Muscle layer of duodenum (tissue), 2 donors: ENCODE results near the gene CDK5R1.

Source experiments
- H3K27ac ChIP-seq: one replicate; pipeline ENCODE4 v1.7.0; 2013; ENCODE audit warnings: mild to moderate bottlenecking, low read length
- H3K27me3 ChIP-seq: one replicate; pipeline ENCODE4 v1.7.0; 2013; ENCODE audit warnings: low read depth, mild to moderate bottlenecking, control low read depth, low read length
- H3K36me3 ChIP-seq, 2 donors: one replicate each; pipeline ENCODE4 v1.7.0; 2013; ENCODE audit warnings: low read length in 2 of 2, control low read depth in 1 of 2, mild to moderate bottlenecking in 1 of 2; ENCODE audit not compliant: insufficient read depth in 2 of 2, control insufficient read depth in 1 of 2
- H3K4me1 ChIP-seq, 2 donors: one replicate each; pipeline ENCODE4 v1.7.0; 2013; ENCODE audit warnings: low read length in 2 of 2, mild to moderate bottlenecking in 2 of 2, control low read depth in 1 of 2, moderate library complexity in 1 of 2; ENCODE audit not compliant: insufficient read depth in 2 of 2, control insufficient read depth in 1 of 2
- H3K4me3 ChIP-seq, 2 donors: one replicate each; pipeline ENCODE4 v1.7.0; 2013; ENCODE audit warnings: low read length in 2 of 2, low read depth in 1 of 2, mild to moderate bottlenecking in 1 of 2
- H3K9me3 ChIP-seq, 2 donors: one replicate each; pipeline ENCODE4 v1.7.0; 2013; ENCODE audit warnings: low read length in 2 of 2, control low read depth in 1 of 2, mild to moderate bottlenecking in 1 of 2; ENCODE audit not compliant: control insufficient read depth in 1 of 2
- donor health status: healthy.

The CDK5R1 gene

DNA sequence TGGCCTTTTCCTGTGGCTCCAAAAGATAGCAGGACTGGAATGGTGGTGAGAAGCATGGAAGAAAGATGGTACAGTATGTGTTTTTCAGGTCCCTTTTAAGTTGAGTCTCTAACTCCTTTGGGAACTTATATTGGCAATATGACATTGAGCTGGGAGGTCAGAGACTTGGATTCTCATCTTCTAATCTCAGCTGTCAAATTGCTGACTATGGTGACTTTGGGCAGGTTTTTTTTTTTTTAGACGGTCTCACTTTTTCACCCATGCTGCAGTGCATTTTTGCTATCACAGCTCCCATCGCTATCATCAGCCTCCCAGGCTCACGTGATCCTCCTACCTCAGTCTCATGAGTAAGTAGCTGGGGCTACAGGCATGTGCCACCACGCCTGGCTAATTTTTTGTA lies 15.1 kb upstream of the CDK5R1 start:
- Histone ChIP-seq H3K9me3 (no peaks in the 10 kb centered on the region), H3K4me3 (no peak overlapping the region), H3K27me3 (no peaks in the 10 kb centered on the region), H3K36me3 (peaks cover 41 to 74% of the 10 kb centered on the region in 2 donors), H3K4me1 (no peaks in the 10 kb centered on the region), H3K27ac (no peak overlapping the region)

- Histone ChIP-seq H3K4me1 (no peaks in the 10 kb centered on the region), H3K9me3 (no peaks in the 10 kb centered on the region), H3K36me3 (peaks cover 60 to 87% of the 10 kb centered on the region in 2 donors), H3K27me3 (no peaks in the 10 kb centered on the region), H3K4me3 (no peak overlapping the region), H3K27ac (no peak overlapping the region)
Measured at GRCh38 chr17:32475258-32475657, 11.5 kb upstream of the CDK5R1 start.

GRCh38 chr17:32477220-32477619 lies 9.6 kb upstream of the CDK5R1 start:
- H3K36me3 ChIP-seq = peaks cover 75 to 89% of the 10 kb centered on the region in 2 donors
- no peak overlapping the region for H3K27ac ChIP-seq
- no peaks in the 10 kb centered on the region for H3K27me3 ChIP-seq

GRCh38 chr17:32479074-32479617 lies 7.6 kb upstream of the CDK5R1 start:
- peaks cover 75 to 80% of the 10 kb centered on the region in 2 donors for H3K36me3 ChIP-seq
- no peak overlapping the region for H3K27ac ChIP-seq
- no peak overlapping the region for H3K4me3 ChIP-seq
- peaks cover 0 to 14% of the 10 kb centered on the region in 2 donors for H3K4me1 ChIP-seq
- H3K9me3 ChIP-seq = no peaks in the 10 kb centered on the region
- H3K27me3 ChIP-seq = no peaks in the 10 kb centered on the region

More at GRCh38 chr17:32477220-32477619, 9.6 kb upstream of the CDK5R1 start:
- Histone ChIP-seq H3K9me3 (no peaks in the 10 kb centered on the region), H3K4me3 (no peak overlapping the region), H3K4me1 (no peaks in the 10 kb centered on the region)

DNA sequence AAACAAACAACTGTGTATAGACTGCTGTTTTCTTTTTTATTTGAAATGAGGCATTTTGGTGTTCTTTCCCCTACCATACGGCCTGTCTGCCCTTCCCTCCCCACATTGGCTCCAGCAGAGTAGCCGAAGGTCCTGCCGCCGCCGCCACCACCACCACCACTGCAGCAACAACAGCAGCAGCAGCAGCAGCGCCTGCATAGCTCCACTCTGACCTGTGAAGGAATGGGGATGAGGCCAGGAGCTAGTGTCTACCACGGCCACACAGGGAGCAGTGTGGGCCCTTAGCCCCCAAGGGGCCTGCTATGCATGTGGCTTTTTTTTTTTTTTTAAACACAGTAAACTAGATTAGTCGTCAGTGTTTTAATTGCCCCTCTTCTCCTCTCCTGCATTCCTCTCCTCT lies 5.6 kb upstream of the CDK5R1 start:
- Histone ChIP-seq H3K4me3 (no peak overlapping the region), H3K27me3 (no peaks in the 10 kb centered on the region), H3K36me3 (peaks cover 60% of the 10 kb centered on the region in 2 donors), H3K27ac (no peak overlapping the region), H3K9me3 (no peaks in the 10 kb centered on the region), H3K4me1 (peaks cover 0 to 21% of the 10 kb centered on the region in 2 donors)

GRCh38 chr17:32482568-32483320 lies 4.0 kb upstream of the CDK5R1 start:
- Histone ChIP-seq H3K27ac (no peak overlapping the region), H3K4me3 (no peak overlapping the region), H3K27me3 (no peaks in the 10 kb centered on the region), H3K4me1 (peaks cover 0 to 26% of the 10 kb centered on the region in 2 donors), H3K36me3 (peaks cover 45 to 46% of the 10 kb centered on the region in 2 donors), H3K9me3 (no peaks in the 10 kb centered on the region)

DNA sequence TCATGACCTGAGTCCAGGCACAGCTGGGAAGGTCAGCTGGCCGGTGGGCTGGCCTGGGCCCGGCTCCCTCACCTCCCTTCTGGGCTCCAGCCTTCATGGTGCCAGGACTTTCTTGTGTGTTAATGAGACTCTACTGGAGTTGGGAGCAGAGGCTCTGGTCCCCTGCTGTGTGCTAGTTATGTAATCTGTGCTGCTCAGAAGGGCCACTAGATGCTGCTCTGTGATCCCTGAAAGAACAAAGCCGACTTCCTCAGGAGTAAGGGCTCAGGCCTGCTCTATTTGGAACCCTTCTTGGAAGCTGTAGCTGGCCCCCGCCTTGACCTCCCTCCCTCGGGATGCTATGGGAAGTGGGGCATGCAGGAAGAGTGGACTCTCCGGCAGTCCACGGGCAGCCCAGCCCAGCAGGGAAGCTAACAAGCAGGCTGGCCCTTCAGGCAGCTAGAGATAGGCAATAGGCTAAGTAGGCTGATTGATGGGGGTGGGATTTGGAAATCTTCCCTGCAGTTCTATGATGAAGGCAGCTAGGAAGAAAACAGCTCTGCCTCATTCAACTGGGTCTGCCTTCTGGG lies 3.3 kb upstream of the CDK5R1 start:
- Histone ChIP-seq H3K9me3 (no peaks in the 10 kb centered on the region), H3K27ac (no peak overlapping the region), H3K27me3 (no peaks in the 10 kb centered on the region), H3K4me3 (no peak overlapping the region), H3K4me1 (peaks cover 0 to 30% of the 10 kb centered on the region in 2 donors), H3K36me3 (peaks cover 37 to 39% of the 10 kb centered on the region in 2 donors)

GRCh38 chr17:32484041-32484461 lies 2.7 kb upstream of the CDK5R1 start:
- H3K4me3 ChIP-seq = no peak overlapping the region
- no peak overlapping the region for H3K27ac ChIP-seq
- no peaks in the 10 kb centered on the region for H3K9me3 ChIP-seq
- H3K36me3 ChIP-seq = peaks cover 33 to 34% of the 10 kb centered on the region in 2 donors
- H3K4me1 ChIP-seq = peaks cover 0 to 30% of the 10 kb centered on the region in 2 donors
- no peaks in the 10 kb centered on the region for H3K27me3 ChIP-seq

DNA sequence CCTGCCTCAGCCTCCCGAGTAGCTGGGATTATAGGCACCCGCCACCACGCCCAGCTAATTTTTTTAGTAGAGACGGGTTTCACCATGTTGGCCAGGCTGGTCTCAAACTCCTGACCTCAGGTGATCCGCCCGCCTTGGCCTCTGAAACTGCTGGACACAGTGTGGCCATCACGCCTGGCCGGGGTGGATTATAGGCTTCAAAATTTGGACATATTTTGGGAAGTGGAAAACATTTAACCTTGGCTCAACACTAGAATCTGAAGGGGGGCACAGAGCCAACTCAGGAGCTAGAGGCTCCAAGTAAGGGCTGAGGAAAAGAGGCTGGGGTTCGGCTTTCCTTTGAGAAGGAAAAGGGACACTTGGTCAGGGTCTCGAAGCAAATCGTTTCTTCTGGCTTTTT lies 2.2 kb upstream of the CDK5R1 start:
- Histone ChIP-seq H3K4me3 (no peak overlapping the region), H3K4me1 (peaks cover 0 to 30% of the 10 kb centered on the region in 2 donors), H3K9me3 (no peaks in the 10 kb centered on the region), H3K27me3 (no peaks in the 10 kb centered on the region), H3K36me3 (peaks cover 28 to 29% of the 10 kb centered on the region in 2 donors), H3K27ac (no peak overlapping the region)

DNA sequence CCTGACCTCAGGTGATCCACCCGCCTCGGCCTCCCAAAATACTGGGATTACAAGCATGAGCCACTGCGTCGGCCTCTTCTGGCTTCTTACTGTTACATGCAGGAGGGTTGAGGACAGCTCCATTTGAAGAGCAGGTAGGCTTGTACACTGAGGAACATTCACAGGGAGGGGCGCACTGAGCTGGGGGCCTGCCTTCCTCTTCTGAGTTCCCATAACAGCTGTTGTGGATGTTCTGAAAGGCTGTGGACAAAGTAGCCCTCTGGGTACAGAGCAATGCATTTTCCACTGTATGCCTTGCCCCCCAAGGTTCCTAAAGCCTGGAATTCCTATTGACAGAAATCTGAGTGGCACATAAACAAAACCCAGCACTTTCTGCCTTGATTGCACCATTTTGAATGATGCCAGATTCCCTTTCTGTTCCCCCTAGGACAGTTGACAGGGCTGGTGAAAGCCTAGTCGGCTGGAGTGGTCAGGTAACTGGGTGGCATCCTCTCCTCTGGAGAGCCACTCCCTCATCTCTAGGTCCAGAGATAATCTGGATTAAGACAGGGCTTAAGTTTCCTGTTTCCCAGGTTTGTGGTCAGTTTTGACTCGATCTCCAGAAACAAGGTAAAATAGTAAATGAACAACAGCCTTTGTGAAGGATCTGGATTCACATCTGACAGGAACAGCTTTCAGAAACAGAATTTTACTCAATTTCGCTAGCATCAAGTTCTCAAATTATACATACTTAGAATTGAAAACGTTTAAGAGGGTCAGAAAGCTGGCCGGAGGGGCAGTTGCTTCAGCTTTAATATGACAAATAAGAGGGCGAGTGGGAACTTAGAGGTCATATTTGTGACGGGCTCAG lies 1.3 kb upstream of the CDK5R1 start:
- H3K4me1 ChIP-seq = peaks cover 0 to 30% of the 10 kb centered on the region in 2 donors
- no peak overlapping the region for H3K27ac ChIP-seq
- H3K9me3 ChIP-seq = no peaks in the 10 kb centered on the region
- H3K4me3 ChIP-seq = peak overlapping the region; percentile 11 to 56
- peaks cover 20% of the 10 kb centered on the region in 2 donors for H3K36me3 ChIP-seq
- no peaks in the 10 kb centered on the region for H3K27me3 ChIP-seq
